H1 (cell line): Measurements from ENCODE around the gene EPHA3. TPM values are rescaled to one million over a fixed set of nuclear protein-coding genes. Genes with fewer than 3 reads are reported as not detected.
A peak's percentile ranks its signal among the peaks of the same experiment; 100 is the strongest.

Experiments
- CTCF ChIA-PET: fragments of 300-600 bp; sonication (Branson Sonifier 250); formaldehyde crosslinking; loops from one replicate; lab custom pipeline; 2021; ENCODE audit not compliant: partially characterized antibody; lab: Charles Lee
- POLR2A ChIA-PET: fragments of 300-600 bp; sonication (Branson Sonifier 250); formaldehyde crosslinking; loops from one replicate; lab custom pipeline; 2021; ENCODE audit warnings: inconsistent platforms; ENCODE audit not compliant: partially characterized antibody; lab: Charles Lee
- DNase-seq, 2 experiments: peaks; one replicate each; pipeline versions ENCODE4 v3.0.0 to v3.0.0-alpha.2; 2010 to 2022; ENCODE audit warnings: low spot score in 2 of 2, low read depth in 1 of 2, mixed read lengths in 1 of 2
- FAIRE-seq: peaks from 2 replicates; lab custom pipeline; 2011; peaks lifted over from hg19 to GRCh38; lab: Jason Lieb, UNC
- H2AFZ ChIP-seq: 2 replicates; pipeline ENCODE4 v1.8.1; 2012; ENCODE audit warnings: low read length, inconsistent platforms
- H2AK5ac ChIP-seq: 2 replicates; pipeline ENCODE4 v1.6.1; 2013; ENCODE audit warnings: low read depth, low read length
- H2BK120ac ChIP-seq: replicated peaks from 2 replicates; pipeline ENCODE3; 2013; ENCODE audit warnings: low read depth, low read length, inconsistent platforms
- H2BK12ac ChIP-seq: 2 replicates; pipeline ENCODE4 v1.6.1; 2013; ENCODE audit warnings: low read depth, low read length
- H2BK15ac ChIP-seq: 2 replicates; pipeline ENCODE4 v1.6.1; 2013; ENCODE audit warnings: low read length
- H2BK20ac ChIP-seq: 2 replicates; pipeline ENCODE4 v1.6.1; 2013; ENCODE audit warnings: low read length
- H2BK5ac ChIP-seq: 2 replicates; pipeline ENCODE4 v1.6.1; 2013; ENCODE audit warnings: low read depth, low read length
- H3K14ac ChIP-seq: 2 replicates; pipeline ENCODE4 v1.6.1; 2013; ENCODE audit warnings: inconsistent platforms; ENCODE audit not compliant: insufficient read length
- H3K18ac ChIP-seq: 2 replicates; pipeline ENCODE4 v1.6.1; 2013; ENCODE audit warnings: low read length; ENCODE audit errors: extremely low read depth
- H3K23ac ChIP-seq: 2 replicates; pipeline ENCODE4 v1.6.1; 2013; ENCODE audit warnings: inconsistent platforms; ENCODE audit not compliant: insufficient read length
- H3K23me2 ChIP-seq: 2 replicates; pipeline ENCODE4 v1.6.1; 2013; ENCODE audit warnings: low read depth, low read length
- H3K27ac ChIP-seq: 2 replicates; pipeline ENCODE4 v1.6.1; 2011; ENCODE audit warnings: low read depth, low read length, inconsistent platforms
- H3K27me3 ChIP-seq, 4 experiments: replicated peaks in 1 of 4; 1 replicate in 1 of 4; 2 replicates in 3 of 4; pipeline versions ENCODE4 v1.6.1 to v1.8.1; 2011 to 2013; ENCODE audit warnings: low read length in 3 of 4, mild to moderate bottlenecking in 3 of 4, inconsistent platforms in 2 of 4, mixed read lengths in 2 of 4, moderate library complexity in 1 of 4; ENCODE audit not compliant: control insufficient read depth in 3 of 4, insufficient read depth in 3 of 4; ENCODE audit errors: extremely low read depth in 1 of 4
- H3K36me3 ChIP-seq, 4 experiments: 2 replicates each; pipeline versions ENCODE4 v1.6.1 to v1.8.1; 2011 to 2013; ENCODE audit warnings: mild to moderate bottlenecking in 4 of 4, low read length in 3 of 4, moderate library complexity in 2 of 4, control low read depth in 1 of 4, inconsistent platforms in 1 of 4; ENCODE audit not compliant: insufficient read depth in 4 of 4, control insufficient read depth in 2 of 4
- H3K4ac ChIP-seq: replicated peaks from 2 replicates; pipeline ENCODE3; 2013; ENCODE audit warnings: low read length, low read depth, mixed read lengths, inconsistent platforms; ENCODE audit not compliant: insufficient read length
- H3K4me1 ChIP-seq, 4 experiments: replicated peaks in 1 of 4; 1 replicate in 1 of 4; 2 replicates in 3 of 4; pipeline versions ENCODE4 v1.6.1 to v1.8.1; 2011 to 2013; ENCODE audit warnings: low read length in 3 of 4, inconsistent platforms in 2 of 4, mixed read lengths in 1 of 4; ENCODE audit not compliant: insufficient read depth in 4 of 4, control insufficient read depth in 3 of 4
- H3K4me2 ChIP-seq, 2 experiments: 2 replicates each; pipeline versions ENCODE4 v1.6.1 to v1.8.1; 2011 to 2013; ENCODE audit warnings: low read depth in 2 of 2, low read length in 2 of 2, control low read depth in 1 of 2, inconsistent platforms in 1 of 2, mild to moderate bottlenecking in 1 of 2; ENCODE audit not compliant: insufficient read depth in 1 of 2
- H3K4me3 ChIP-seq, 4 experiments: fragments of 200-600, 300-600 bp in 1 of 4; sonication (generic), shearing (Covaris generic), sonication (Bioruptor Twin) in 1 of 4; 2 replicates each; pipeline versions ENCODE4 v1.5.1 to v1.8.1; 2011 to 2016; ENCODE audit warnings: low read length in 4 of 4, low read depth in 3 of 4, control low read depth in 2 of 4, inconsistent platforms in 2 of 4, mild to moderate bottlenecking in 2 of 4, mixed read lengths in 1 of 4, moderate library complexity in 1 of 4; ENCODE audit not compliant: insufficient read depth in 2 of 4; ENCODE audit errors: extremely low read depth in 1 of 4
- H3K56ac ChIP-seq: replicated peaks from 2 replicates; pipeline ENCODE3; 2013; ENCODE audit warnings: low read depth, mild to moderate bottlenecking, mixed read lengths, low read length, inconsistent platforms; ENCODE audit not compliant: insufficient read length
- H3K79me1 ChIP-seq: 2 replicates; pipeline ENCODE4 v1.6.1; 2013; ENCODE audit warnings: low read depth, low read length, control low read depth
- H3K79me2 ChIP-seq, 2 experiments: 2 replicates each; pipeline versions ENCODE4 v1.6.1 to v1.8.1; 2012 to 2013; ENCODE audit warnings: low read length in 2 of 2, mild to moderate bottlenecking in 2 of 2, inconsistent platforms in 1 of 2; ENCODE audit not compliant: insufficient read depth in 2 of 2, control insufficient read depth in 1 of 2
- H3K9ac ChIP-seq, 4 experiments: replicated peaks in 1 of 4; 1 replicate in 1 of 4; 2 replicates in 3 of 4; pipeline versions ENCODE4 v1.6.1 to v1.8.1; 2011 to 2013; ENCODE audit warnings: low read depth in 3 of 4, low read length in 3 of 4, control low read depth in 2 of 4, mild to moderate bottlenecking in 2 of 4, moderate library complexity in 2 of 4, inconsistent platforms in 1 of 4; ENCODE audit errors: extremely low read depth in 1 of 4
- H3K9me3 ChIP-seq, 2 experiments: 2 replicates each; pipeline versions ENCODE4 v1.6.1 to v1.8.1; 2012 to 2013; ENCODE audit warnings: mild to moderate bottlenecking in 2 of 2, moderate library complexity in 2 of 2, control low read depth in 1 of 2, inconsistent platforms in 1 of 2, low read depth in 1 of 2, low read length in 1 of 2, mixed read lengths in 1 of 2; ENCODE audit not compliant: insufficient read depth in 2 of 2
- H4K20me1 ChIP-seq, 2 experiments: replicated peaks in 1 of 2; 2 replicates each; pipeline versions ENCODE3 to v1.8.1; 2011 to 2013; ENCODE audit warnings: inconsistent platforms in 2 of 2, low read length in 2 of 2, mild to moderate bottlenecking in 1 of 2; ENCODE audit not compliant: insufficient read depth in 2 of 2, control insufficient read depth in 1 of 2
- H4K5ac ChIP-seq: 2 replicates; pipeline ENCODE4 v1.6.1; 2013; ENCODE audit warnings: low read length, low read depth, mixed read lengths, inconsistent platforms; ENCODE audit not compliant: insufficient read length
- H4K8ac ChIP-seq: 2 replicates; pipeline ENCODE4 v1.8.0; 2013; ENCODE audit warnings: mild to moderate bottlenecking, moderate library complexity, low read length, inconsistent platforms; ENCODE audit not compliant: insufficient read depth; ENCODE audit errors: extremely low read depth
- H4K91ac ChIP-seq: replicated peaks from 2 replicates; pipeline ENCODE3; 2013; ENCODE audit warnings: low read length, mixed read lengths, inconsistent platforms; ENCODE audit not compliant: insufficient read length
- POLR2A ChIP-seq, 2 experiments: IDR thresholded peaks; 1 replicate in 1 of 2; 2 replicates in 1 of 2; pipeline ENCODE4 v1.6.1; 2011; ENCODE audit warnings: low read depth in 2 of 2, low read length in 2 of 2, mild to moderate bottlenecking in 2 of 2; ENCODE audit errors: control extremely low read depth in 1 of 2
- RAD21 ChIP-seq, 2 experiments: IDR thresholded peaks in 1 of 2; conservative IDR thresholded peaks in 1 of 2; 2 replicates each; pipeline ENCODE4 v1.6.1; 2011; ENCODE audit warnings: low read depth in 2 of 2, low read length in 2 of 2, improper control_type of control experiment in 1 of 2, inconsistent platforms in 1 of 2, mild to moderate bottlenecking in 1 of 2, moderate library complexity in 1 of 2
- WGBS, 2 experiments: shearing (Covaris generic) in 1 of 2; methylation state at CpG; one replicate each; pipeline versions ENCODE4 v1.1.6 to v1.1.7; 2013 to 2015; ENCODE audit warnings: low lambda C conversion rate in 2 of 2, mixed read lengths in 2 of 2, inconsistent platforms in 1 of 2, low coverage in 1 of 2, missing lambda C conversion rate in 1 of 2; ENCODE audit not compliant: insufficient replicate concordance in 2 of 2, insufficient coverage in 1 of 2, insufficient read length in 1 of 2; ENCODE audit errors: extremely low coverage in 1 of 2, missing lambda C conversion rate in 1 of 2; 5-methylcytosine and 5-hydroxymethylcytosine counted together
- polyA plus RNA-seq, 7 experiments: library from polyadenylated mRNA; depleted of rRNA in 3 of 7; stranded (reverse) in 5 of 7; unstranded in 2 of 7; fragments of >200 nt in 5 of 7; fragments of 200-250 nt in 2 of 7; gene quantifications; 1 replicate in 5 of 7; 2 replicates in 1 of 7; 4 replicates in 1 of 7; pipeline versions ENCODE4 v1.2.1 to v1.2.3, GENCODE V29; 2011 to 2013; ENCODE audit warnings: missing spikeins in 2 of 7, mixed read lengths in 2 of 7
- total RNA-seq: library from RNA; stranded (reverse); fragmentation: NEBNext Ultra II Directional; extraction: Animal tissue kit (Norgen Biotek cat#: 25700); gene quantifications from 2 replicates; pipeline ENCODE4 v1.2.1, GENCODE V29; 2021
- TF ChIP-seq, protein P1 (sequence below): IDR thresholded peaks from 2 replicates; pipeline ENCODE4 v1.6.1; 2012; ENCODE audit warnings: low read length, inconsistent platforms

Gene EPHA3
- total and polyA plus RNA-seq, 2 of the 8 experiments (the other 6 are each of a cell fraction or from before 2014, with no cell fraction given): 0.09 to 0.22 TPM

DNA sequence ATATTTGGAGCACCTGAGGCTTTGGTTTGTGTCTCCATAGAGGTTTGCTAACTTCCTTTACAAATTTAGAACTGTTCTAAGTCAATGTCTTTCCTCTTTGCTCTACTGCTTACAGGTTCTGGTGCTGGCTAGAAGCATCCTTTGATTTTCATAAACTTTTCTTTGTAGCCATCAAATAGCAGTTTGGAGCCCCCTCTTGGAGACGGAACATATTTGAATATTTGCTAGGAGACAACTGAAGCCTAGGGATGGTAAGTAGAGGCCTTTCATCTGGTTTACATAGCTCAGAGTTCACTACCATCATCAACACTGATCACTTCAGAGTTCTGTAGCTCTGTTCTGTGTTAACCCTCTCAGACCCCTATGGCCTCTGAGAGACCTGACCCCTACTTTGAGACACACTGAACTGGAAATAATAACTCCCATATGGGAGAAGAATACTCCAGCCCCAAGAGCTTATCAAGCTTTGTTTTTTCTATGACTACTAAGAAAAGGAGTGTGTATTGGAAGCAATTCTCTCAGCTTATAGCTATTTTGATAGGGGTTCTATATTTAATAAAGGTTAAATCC, 420.4 kb downstream of the EPHA3 start:
- Histone ChIP-seq H2BK120ac (no peak overlapping the region), H2AK5ac (no peak overlapping the region), H3K4me3 (no peak overlapping the region), H3K27ac (no peak overlapping the region), H2BK20ac (no peak overlapping the region), H3K18ac (no peak overlapping the region), H4K8ac (no peak overlapping the region), H2BK12ac (no peak overlapping the region), H3K56ac (no peak overlapping the region), H3K79me2 (no peaks in the 10 kb centered on the region), H3K4me2 (no peak overlapping the region), H2BK15ac (no peak overlapping the region), H3K23me2 (no peaks in the 10 kb centered on the region), H3K14ac (no peak overlapping the region), H4K20me1 (no peaks in the 10 kb centered on the region), H4K91ac (no peak overlapping the region), H3K23ac (no peak overlapping the region), H3K9ac (no peak overlapping the region), H3K27me3 (no peaks in the 10 kb centered on the region), H2BK5ac (no peak overlapping the region), H3K9me3 (no peaks in the 10 kb centered on the region), H2AFZ (no peak overlapping the region), H3K4ac (no peak overlapping the region), H3K79me1 (no peaks in the 10 kb centered on the region), H3K4me1 (peaks cover 0 to 9% (median 3%) of the 10 kb centered on the region in 4 experiments; a peak in 2 of 7 replicates), H3K36me3 (no peaks in the 10 kb centered on the region), H4K5ac (no peak overlapping the region)
- peak; percentile 41 to 60 for TF ChIP-seq RAD21 (IDR thresholded peaks at IDR 0.05 in 1 of 2, conservative IDR thresholded peaks at IDR 0.05 in 1 of 2; ENCODE audit: low read depth in 2 of 2, low read length in 2 of 2)
- no peak for TF ChIP-seq POLR2A (IDR thresholded peaks at IDR 0.05; ENCODE audit: control extremely low read depth in 1 of 2, low read depth in 2 of 2, low read length in 2 of 2)
- TF ChIP-seq, protein P1, sequence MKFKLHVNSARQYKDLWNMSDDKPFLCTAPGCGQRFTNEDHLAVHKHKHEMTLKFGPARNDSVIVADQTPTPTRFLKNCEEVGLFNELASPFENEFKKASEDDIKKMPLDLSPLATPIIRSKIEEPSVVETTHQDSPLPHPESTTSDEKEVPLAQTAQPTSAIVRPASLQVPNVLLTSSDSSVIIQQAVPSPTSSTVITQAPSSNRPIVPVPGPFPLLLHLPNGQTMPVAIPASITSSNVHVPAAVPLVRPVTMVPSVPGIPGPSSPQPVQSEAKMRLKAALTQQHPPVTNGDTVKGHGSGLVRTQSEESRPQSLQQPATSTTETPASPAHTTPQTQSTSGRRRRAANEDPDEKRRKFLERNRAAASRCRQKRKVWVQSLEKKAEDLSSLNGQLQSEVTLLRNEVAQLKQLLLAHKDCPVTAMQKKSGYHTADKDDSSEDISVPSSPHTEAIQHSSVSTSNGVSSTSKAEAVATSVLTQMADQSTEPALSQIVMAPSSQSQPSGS: no peak
- no peak for FAIRE-seq
- ChIA-PET CTCF (interaction anchor here (1.4 to 1.6 kb wide), 2 partner anchors 34 to 249 kb away, joined by 3 read pairs; no protein-coding TSS in a partner anchor), POLR2A (no interaction called here)
- DNase-seq: no peak
- 61% methylated on average over 1 of the region's 1 CpG; no CpG with 5 or more reads in 1 of the 2 experiments for WGBS, 2 experiments
